ENCODE measurements around the gene SLC30A3. TPM values are rescaled to one million over a fixed set of nuclear protein-coding genes. Genes with fewer than 3 reads are reported as not detected.

The SLC30A3 gene
- total RNA-seq, 6 experiments from 2014 or later: not detected

DNA sequence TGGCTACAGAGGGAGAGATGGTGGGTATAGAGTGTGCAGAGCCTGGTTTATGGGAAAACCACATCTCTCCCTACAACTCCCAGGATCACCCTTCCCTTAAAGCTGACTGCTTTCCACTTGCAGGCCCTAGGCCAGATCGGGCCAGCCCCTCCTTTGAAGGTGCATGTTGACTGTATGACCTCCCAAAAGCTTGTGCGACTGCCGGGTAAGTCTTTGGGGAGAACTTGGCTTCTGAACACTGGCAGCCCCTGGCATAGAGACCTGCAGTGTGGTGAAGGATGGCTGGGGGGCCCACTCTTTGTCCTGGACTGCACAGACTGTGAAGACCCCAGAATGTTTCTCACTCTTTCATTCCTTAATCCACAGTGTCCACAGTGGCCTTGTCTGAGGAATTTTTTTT lies 26.2 kb downstream of the SLC30A3 start:
- DNase-seq (no peak), ATAC-seq (no peak)
- no peaks in the 10 kb centered on the region for H3K9me3 ChIP-seq
- no CpG with 5 or more reads among the region's 3 CpGs for WGBS (ENCODE audit: insufficient coverage, low coverage, low lambda C conversion rate, missing lambda C conversion rate)
- no peak overlapping the region for H3K4me3 ChIP-seq
- H3K4me1 ChIP-seq: no peaks in the 10 kb centered on the region
- no peak for TF ChIP-seq CTCF (IDR thresholded peaks at IDR 0.05)
- no peak for TF ChIP-seq POLR2A (IDR thresholded peaks at IDR 0.05)
- intact Hi-C loops (cut with DNase I): no loop called here
- peaks cover 0 to 100% (median 56%) of the 10 kb centered on the region in 4 donors for H3K36me3 ChIP-seq
- H3K27ac ChIP-seq: no peak overlapping the region
- H3K27me3 ChIP-seq: no peaks in the 10 kb centered on the region

DNA sequence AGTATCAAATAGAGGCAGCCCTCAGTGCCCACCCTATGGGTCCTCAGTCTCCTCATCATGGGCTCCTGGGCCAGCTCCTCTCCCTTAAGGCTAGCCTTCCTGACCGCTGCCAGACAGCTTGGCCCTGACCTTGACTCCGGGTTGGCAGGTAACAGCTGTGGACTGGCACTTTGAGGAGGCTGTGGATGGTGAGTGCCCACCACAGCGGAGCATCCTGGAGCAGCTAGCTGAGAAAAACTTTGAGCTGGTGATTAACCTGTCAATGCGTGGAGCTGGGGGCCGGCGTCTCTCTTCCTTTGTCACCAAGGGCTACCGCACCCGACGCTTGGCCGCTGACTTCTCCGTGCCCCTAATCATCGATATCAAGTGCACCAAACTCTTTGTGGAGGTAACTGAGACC lies 26.7 kb downstream of the SLC30A3 start:
- peaks cover 0 to 100% (median 56%) of the 10 kb centered on the region in 4 donors for H3K36me3 ChIP-seq

DNA sequence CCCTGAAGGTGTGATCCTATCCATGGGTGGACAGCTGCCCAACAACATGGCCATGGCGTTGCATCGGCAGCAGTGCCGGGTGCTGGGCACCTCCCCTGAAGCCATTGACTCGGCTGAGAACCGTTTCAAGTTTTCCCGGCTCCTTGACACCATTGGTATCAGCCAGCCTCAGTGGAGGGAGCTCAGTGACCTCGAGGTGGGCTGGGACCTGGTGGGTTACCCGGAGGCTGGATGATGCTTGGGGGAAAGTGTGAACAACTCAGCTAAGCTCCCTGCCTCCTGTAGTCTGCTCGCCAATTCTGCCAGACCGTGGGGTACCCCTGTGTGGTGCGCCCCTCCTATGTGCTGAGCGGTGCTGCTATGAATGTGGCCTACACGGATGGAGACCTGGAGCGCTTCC lies 29.5 kb downstream of the SLC30A3 start:
- DNase-seq: no peak
- 85% methylated on average over 5 of the region's 14 CpGs for WGBS (ENCODE audit: insufficient coverage, low coverage, low lambda C conversion rate, missing lambda C conversion rate)
- intact Hi-C loops (cut with DNase I): no loop called here
- Histone ChIP-seq H3K4me1 (no peaks in the 10 kb centered on the region), H3K27me3 (no peaks in the 10 kb centered on the region), H3K36me3 (peaks cover 0 to 99% (median 51%) of the 10 kb centered on the region in 4 donors), H3K27ac (no peak overlapping the region), H3K4me3 (no peak overlapping the region), H3K9me3 (no peaks in the 10 kb centered on the region)
- no peak for ATAC-seq
- TF ChIP-seq POLR2A (IDR thresholded peaks at IDR 0.05) (no peak), CTCF (IDR thresholded peaks at IDR 0.05) (no peak)

More for the DNA sequence above, 26.7 kb downstream of the SLC30A3 start:
- ATAC-seq (no peak), DNase-seq (no peak)
- Histone ChIP-seq H3K4me1 (no peaks in the 10 kb centered on the region), H3K9me3 (no peaks in the 10 kb centered on the region), H3K27ac (no peak overlapping the region), H3K4me3 (no peak overlapping the region), H3K27me3 (no peaks in the 10 kb centered on the region)
- intact Hi-C loops (cut with DNase I): no loop called here
- TF ChIP-seq CTCF (IDR thresholded peaks at IDR 0.05): no peak
- no peak for TF ChIP-seq POLR2A (IDR thresholded peaks at IDR 0.05)
- WGBS (ENCODE audit: insufficient coverage, low coverage, low lambda C conversion rate, missing lambda C conversion rate): 100% methylated on average over 5 of the region's 12 CpGs

DNA sequence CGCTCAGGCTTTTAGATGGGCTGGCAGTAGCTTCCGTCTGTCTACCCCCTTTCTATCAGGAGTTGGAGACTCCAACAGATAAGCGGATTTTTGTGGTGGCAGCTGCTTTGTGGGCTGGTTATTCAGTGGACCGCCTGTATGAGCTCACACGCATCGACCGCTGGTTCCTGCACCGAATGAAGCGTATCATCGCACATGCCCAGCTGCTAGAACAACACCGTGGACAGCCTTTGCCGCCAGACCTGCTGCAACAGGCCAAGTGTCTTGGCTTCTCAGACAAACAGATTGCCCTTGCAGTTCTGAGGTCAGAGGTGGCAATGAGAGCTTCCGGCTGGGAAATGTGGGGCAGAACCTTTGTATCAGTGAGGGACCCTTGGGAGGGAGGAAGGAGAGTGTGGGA lies 30.9 kb downstream of the SLC30A3 start:
- TF ChIP-seq CTCF (IDR thresholded peaks at IDR 0.05) (no peak), POLR2A (IDR thresholded peaks at IDR 0.05) (no peak)
- Histone ChIP-seq H3K27ac (no peak overlapping the region), H3K27me3 (no peaks in the 10 kb centered on the region), H3K4me3 (no peak overlapping the region), H3K36me3 (peaks cover 0 to 98% (median 43%) of the 10 kb centered on the region in 4 donors), H3K9me3 (no peaks in the 10 kb centered on the region), H3K4me1 (no peaks in the 10 kb centered on the region)
- 91% methylated on average over 10 of the region's 13 CpGs for WGBS (ENCODE audit: insufficient coverage, low coverage, low lambda C conversion rate, missing lambda C conversion rate)
- no peak for ATAC-seq
- intact Hi-C loops (cut with DNase I): no loop called here
- DNase-seq: no peak

DNA sequence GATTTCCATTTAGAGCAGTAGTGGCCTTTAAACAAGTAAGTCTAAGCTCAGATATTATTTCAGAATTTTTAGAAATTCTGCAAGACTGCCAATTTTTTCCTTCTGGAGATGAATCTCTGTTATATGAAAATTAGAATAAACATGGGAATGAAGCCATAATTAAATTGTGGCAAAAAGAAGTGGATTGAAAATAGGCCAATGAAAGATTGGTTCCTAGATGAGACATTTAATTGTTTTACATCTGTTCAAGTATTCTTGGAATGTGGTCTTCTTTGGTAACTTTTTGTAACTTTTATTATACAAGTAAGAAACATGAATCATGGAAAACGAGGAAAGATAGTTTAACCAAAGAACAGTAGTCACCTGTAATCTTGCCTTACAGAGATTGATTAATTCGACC lies 35.3 kb downstream of the SLC30A3 start:
- H3K4me3 ChIP-seq: no peak overlapping the region
- TF ChIP-seq CTCF (IDR thresholded peaks at IDR 0.05) (no peak), POLR2A (IDR thresholded peaks at IDR 0.05) (no peak)
- H3K27me3 ChIP-seq: no peaks in the 10 kb centered on the region
- no peak for ATAC-seq
- no peaks in the 10 kb centered on the region for H3K9me3 ChIP-seq
- H3K4me1 ChIP-seq: no peaks in the 10 kb centered on the region
- intact Hi-C loops (cut with DNase I): no loop called here
- DNase-seq: no peak
- WGBS (ENCODE audit: insufficient coverage, low coverage, low lambda C conversion rate, missing lambda C conversion rate): 93% methylated on average over 2 of the region's 2 CpGs
- peaks cover 6 to 94% (median 40%) of the 10 kb centered on the region in 4 donors for H3K36me3 ChIP-seq
- no peak overlapping the region for H3K27ac ChIP-seq

Data from right lobe of liver (tissue), 6 donors.